Keratinocyte (primary cell): Measurements from ENCODE around the gene P2RY11. TPM values are rescaled to one million over a fixed set of nuclear protein-coding genes. Genes with fewer than 3 reads are reported as not detected.

Experiments
- DNase-seq: peaks from one replicate; pipeline ENCODE4 v3.0.0-alpha.2; 2011; ENCODE audit warnings: low read depth, missing footprints, low spot score
- FAIRE-seq: peaks from 2 replicates; lab custom pipeline; 2011; peaks lifted over from hg19 to GRCh38; lab: Jason Lieb, UNC
- H2AFZ ChIP-seq: 2 replicates; pipeline ENCODE4 v1.6.0; 2012; ENCODE audit warnings: low read length, control low read depth, inconsistent platforms; ENCODE audit not compliant: control insufficient read depth
- H3K27ac ChIP-seq: 2 replicates; pipeline ENCODE4 v1.5.1; 2011; ENCODE audit warnings: low read length; ENCODE audit not compliant: control insufficient read depth, insufficient read depth
- H3K27me3 ChIP-seq: 3 replicates; pipeline ENCODE4 v1.6.0; 2011; ENCODE audit warnings: low read length; ENCODE audit not compliant: control insufficient read depth, insufficient read depth; ENCODE audit errors: extremely low read depth
- H3K36me3 ChIP-seq, 2 experiments: 2 replicates in 1 of 2; 3 replicates in 1 of 2; pipeline ENCODE4 v1.5.1; 2011; ENCODE audit warnings: low read length in 2 of 2, mild to moderate bottlenecking in 1 of 2; ENCODE audit not compliant: control insufficient read depth in 2 of 2, insufficient read depth in 2 of 2; ENCODE audit errors: extremely low read depth in 1 of 2
- H3K4me1 ChIP-seq: 3 replicates; pipeline ENCODE4 v1.5.1; 2011; ENCODE audit warnings: low read length; ENCODE audit not compliant: control insufficient read depth, insufficient read depth; ENCODE audit errors: extremely low read depth
- H3K4me2 ChIP-seq: 3 replicates; pipeline ENCODE4 v1.6.0; 2011; ENCODE audit warnings: low read depth, low read length; ENCODE audit not compliant: control insufficient read depth, insufficient read depth; ENCODE audit errors: extremely low read depth
- H3K4me3 ChIP-seq, 3 experiments: fragments of 200-600 bp in 1 of 3; sonication (generic) in 1 of 3; 2 replicates in 2 of 3; 3 replicates in 1 of 3; pipeline ENCODE4 v1.5.1; 2011 to 2016; ENCODE audit warnings: low read length in 3 of 3, mild to moderate bottlenecking in 3 of 3, control low read depth in 2 of 3, inconsistent platforms in 1 of 3, low read depth in 1 of 3, mixed read lengths in 1 of 3, mixed run types in 1 of 3, moderate library complexity in 1 of 3; ENCODE audit not compliant: control insufficient read depth in 2 of 3, insufficient read depth in 2 of 3; ENCODE audit errors: extremely low read depth in 1 of 3
- H3K79me2 ChIP-seq: 2 replicates; pipeline ENCODE4 v1.6.0; 2012; ENCODE audit warnings: low read length; ENCODE audit not compliant: control insufficient read depth, insufficient read depth
- H3K9ac ChIP-seq: 3 replicates; pipeline ENCODE4 v1.6.0; 2011; ENCODE audit warnings: low read length; ENCODE audit not compliant: control insufficient read depth, insufficient read depth; ENCODE audit errors: extremely low read depth
- H3K9me1 ChIP-seq: 3 replicates; pipeline ENCODE4 v1.6.0; 2011; ENCODE audit warnings: low read length; ENCODE audit not compliant: control insufficient read depth, insufficient read depth; ENCODE audit errors: extremely low read depth
- H3K9me3 ChIP-seq: 2 replicates; pipeline ENCODE4 v1.5.1; 2012; ENCODE audit warnings: low read depth, low read length; ENCODE audit not compliant: control insufficient read depth
- H4K20me1 ChIP-seq: 3 replicates; pipeline ENCODE4 v1.6.0; 2011; ENCODE audit warnings: low read length; ENCODE audit not compliant: control insufficient read depth, insufficient read depth; ENCODE audit errors: extremely low read depth
- CTCF ChIP-seq, 3 experiments: IDR thresholded peaks in 1 of 3; conservative IDR thresholded peaks in 1 of 3; optimal IDR thresholded peaks in 1 of 3; 2 replicates in 2 of 3; 3 replicates in 1 of 3; pipeline versions ENCODE3 to v1.5.1; 2011; ENCODE audit warnings: low read length in 3 of 3, mild to moderate bottlenecking in 3 of 3, moderate library complexity in 2 of 3, control low read depth in 1 of 3, inconsistent platforms in 1 of 3; ENCODE audit not compliant: insufficient read depth in 2 of 3; ENCODE audit errors: extremely low read depth in 1 of 3
- EZH2 ChIP-seq: IDR thresholded peaks from one replicate; pipeline ENCODE4 v1.6.1; 2012; ENCODE audit warnings: inconsistent platforms, mild to moderate bottlenecking, low read length, moderate library complexity
- dilution Hi-C: fragments of 300-500 bp; cut with MboI; formaldehyde crosslinking; loops from one replicate; pipeline ENCODE4 v1.7.0; 2020; ENCODE audit warnings: low sequenced_read_pairs; ENCODE audit not compliant: extremely low pct_ligation_motif_present
- polyA plus RNA-seq, 5 experiments: library from polyadenylated mRNA; depleted of rRNA in 3 of 5; stranded (reverse) in 3 of 5; stranded (forward) in 1 of 5; unstranded in 1 of 5; fragments of >200 nt; gene quantifications; 1 replicate in 1 of 5; 2 replicates in 3 of 5; 3 replicates in 1 of 5; pipeline versions ENCODE4 v1.2.1 to v1.2.3, GENCODE V29; 2011 to 2012; ENCODE audit warnings: missing spikeins in 2 of 5, low read depth in 1 of 5, low replicate concordance in 1 of 5

P2RY11 gene
- polyA plus RNA-seq, 1 donor (not counting 4 experiments of a cell fraction or from before 2014, with no cell fraction given): 3.2 TPM

GRCh38 chr19:10141479-10141878 is 30.0 kb downstream of the P2RY11 start:
- Histone ChIP-seq H3K4me2 (no peak overlapping the region), H3K9me3 (no peaks in the 10 kb centered on the region), H3K9ac (no peak overlapping the region), H3K4me3 (no peak overlapping the region), H3K9me1 (no peaks in the 10 kb centered on the region), H3K79me2 (no peaks in the 10 kb centered on the region), H3K27ac (no peak overlapping the region), H3K27me3 (no peaks in the 10 kb centered on the region), H3K36me3 (peaks cover 49 to 77% of the 10 kb centered on the region in 2 experiments), H4K20me1 (peaks cover under 1% of the 10 kb centered on the region), H3K4me1 (no peaks in the 10 kb centered on the region), H2AFZ (no peak overlapping the region)
- FAIRE-seq (no peak), DNase-seq (no peak)
- dilution Hi-C loops: no loop called here
- TF ChIP-seq EZH2 (no peak), CTCF (optimal IDR thresholded peaks at IDR 0.05 in 1 of 3, IDR thresholded peaks at IDR 0.05 in 1 of 3, conservative IDR thresholded peaks at IDR 0.05 in 1 of 3; ENCODE audit: extremely low read depth in 1 of 3, insufficient read depth in 2 of 3, low read length in 3 of 3) (no peak)

GRCh38 chr19:10141973-10142372 is 30.5 kb downstream of the P2RY11 start:
- Histone ChIP-seq H3K9me3 (no peaks in the 10 kb centered on the region), H3K4me3 (no peak overlapping the region), H3K79me2 (no peaks in the 10 kb centered on the region), H4K20me1 (peaks cover 2% of the 10 kb centered on the region), H3K36me3 (peaks cover 48 to 81% of the 10 kb centered on the region in 2 experiments), H2AFZ (no peak overlapping the region), H3K9me1 (no peaks in the 10 kb centered on the region), H3K4me1 (no peaks in the 10 kb centered on the region), H3K27me3 (no peaks in the 10 kb centered on the region), H3K4me2 (no peak overlapping the region), H3K27ac (no peak overlapping the region), H3K9ac (no peak overlapping the region)
- dilution Hi-C loops: no loop called here
- TF ChIP-seq CTCF (optimal IDR thresholded peaks at IDR 0.05 in 1 of 3, IDR thresholded peaks at IDR 0.05 in 1 of 3, conservative IDR thresholded peaks at IDR 0.05 in 1 of 3; ENCODE audit: extremely low read depth in 1 of 3, insufficient read depth in 2 of 3, low read length in 3 of 3) (no peak), EZH2 (no peak)
- DNase-seq (no peak), FAIRE-seq (no peak)
